ENCODE results near the gene SMIM20. TPM values are rescaled to one million over a fixed set of nuclear protein-coding genes. Genes with fewer than 3 reads are reported as not detected.

Gene SMIM20
- total and polyA plus RNA-seq, 9 donors: 25.4 to 46.9 (median 28.7) TPM

DNA sequence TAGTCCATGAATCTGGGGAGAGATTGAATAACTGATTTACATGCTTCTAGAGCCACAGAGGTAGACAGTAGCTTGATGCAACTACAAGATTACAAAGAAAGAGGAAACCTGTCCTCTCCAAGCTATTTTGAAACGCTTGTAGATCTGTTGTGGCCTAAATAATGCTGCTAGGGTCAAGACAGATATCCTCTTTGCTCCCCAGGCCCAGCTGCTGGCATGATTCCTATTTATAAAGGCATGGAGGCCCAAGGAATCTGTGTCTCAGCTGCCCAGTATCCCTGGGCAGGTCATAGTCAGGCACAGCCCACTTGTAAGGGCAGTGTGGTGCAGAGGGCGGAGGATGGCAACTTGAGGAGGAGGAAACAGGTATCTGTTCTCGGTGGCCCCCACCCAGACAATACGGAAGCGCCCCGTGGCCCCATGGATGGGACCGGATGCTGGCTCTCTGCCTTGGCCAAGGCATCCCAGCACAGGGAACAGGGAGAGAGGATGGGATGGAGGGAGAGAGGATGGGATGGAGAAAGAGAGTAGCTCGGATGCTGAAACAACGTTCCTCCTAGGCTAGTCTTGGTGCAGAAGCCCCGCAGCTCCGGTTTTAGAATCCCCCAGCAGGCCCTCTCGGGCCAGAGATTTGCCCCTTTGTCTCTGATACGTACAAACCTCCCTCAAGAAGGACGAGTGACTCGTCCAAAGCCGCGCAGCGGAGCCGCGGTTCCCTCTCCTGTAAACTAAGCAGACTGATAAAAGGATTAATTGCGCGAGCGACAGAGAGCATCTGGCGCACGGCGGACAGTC lies 767 bp upstream of the SMIM20 start:
- Histone ChIP-seq H3K36me3 (no peaks in the 10 kb centered on the region), H3K4me3 (peak overlapping the region; percentile 89), H3K4me1 (ENCODE audit: insufficient read depth) (peaks cover 2% of the 10 kb centered on the region), H3K27me3 (no peaks in the 10 kb centered on the region), H3K9me3 (no peaks in the 10 kb centered on the region), H3K27ac (peak overlapping the region; percentile 30 to 61)
- TF ChIP-seq POLR2A (IDR thresholded peaks at IDR 0.05): no peak
- no peak for TF ChIP-seq EP300 (IDR thresholded peaks at IDR 0.05)
- TF ChIP-seq, protein P1, sequence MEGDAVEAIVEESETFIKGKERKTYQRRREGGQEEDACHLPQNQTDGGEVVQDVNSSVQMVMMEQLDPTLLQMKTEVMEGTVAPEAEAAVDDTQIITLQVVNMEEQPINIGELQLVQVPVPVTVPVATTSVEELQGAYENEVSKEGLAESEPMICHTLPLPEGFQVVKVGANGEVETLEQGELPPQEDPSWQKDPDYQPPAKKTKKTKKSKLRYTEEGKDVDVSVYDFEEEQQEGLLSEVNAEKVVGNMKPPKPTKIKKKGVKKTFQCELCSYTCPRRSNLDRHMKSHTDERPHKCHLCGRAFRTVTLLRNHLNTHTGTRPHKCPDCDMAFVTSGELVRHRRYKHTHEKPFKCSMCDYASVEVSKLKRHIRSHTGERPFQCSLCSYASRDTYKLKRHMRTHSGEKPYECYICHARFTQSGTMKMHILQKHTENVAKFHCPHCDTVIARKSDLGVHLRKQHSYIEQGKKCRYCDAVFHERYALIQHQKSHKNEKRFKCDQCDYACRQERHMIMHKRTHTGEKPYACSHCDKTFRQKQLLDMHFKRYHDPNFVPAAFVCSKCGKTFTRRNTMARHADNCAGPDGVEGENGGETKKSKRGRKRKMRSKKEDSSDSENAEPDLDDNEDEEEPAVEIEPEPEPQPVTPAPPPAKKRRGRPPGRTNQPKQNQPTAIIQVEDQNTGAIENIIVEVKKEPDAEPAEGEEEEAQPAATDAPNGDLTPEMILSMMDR (IDR thresholded peaks at IDR 0.05): no peak
- peak; percentile 37 to 65 (median 56) for DNase-seq
- intact Hi-C loops (cut with DNase I): no loop called here
- whole genome bisulfite sequencing, 3 donors: 6 to 7% (median 7%) methylated on average over 26 of the region's 26 CpGs

DNA sequence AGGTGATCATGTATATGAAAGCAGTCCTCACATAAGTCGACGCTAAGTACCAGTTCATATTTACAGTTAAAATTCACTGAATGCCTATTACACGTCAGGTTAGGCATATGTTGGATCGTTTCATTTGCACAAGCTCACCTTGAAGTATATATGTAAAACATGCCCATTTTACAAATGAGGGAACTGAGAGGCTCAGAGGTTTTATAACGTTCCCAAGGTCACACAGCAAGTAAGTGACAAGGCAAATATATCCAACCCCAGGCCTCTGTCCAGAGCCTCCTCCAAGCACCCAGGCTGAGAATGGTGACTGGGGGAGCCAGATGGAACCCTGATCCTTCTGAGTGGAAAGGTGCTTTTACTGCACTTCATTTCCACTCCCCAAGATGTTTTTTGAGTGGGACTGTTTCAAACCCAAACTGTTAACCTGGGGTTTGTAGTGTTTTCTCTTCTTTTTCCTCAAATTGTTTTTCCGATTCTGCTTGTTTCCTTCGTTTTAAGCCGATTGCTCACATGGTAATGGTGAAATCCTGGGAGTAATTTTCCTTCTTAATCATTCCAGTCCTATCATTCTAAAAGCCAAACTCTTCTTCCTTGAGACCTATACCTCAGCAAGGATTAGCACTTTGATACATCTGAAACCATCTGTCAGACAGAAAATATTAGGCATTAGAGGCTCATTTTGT lies 791 bp downstream of the SMIM20 start:
- H3K4me3 ChIP-seq: peak overlapping the region; percentile 89
- no peaks in the 10 kb centered on the region for H3K9me3 ChIP-seq
- H3K27ac ChIP-seq: peak overlapping the region; percentile 57 to 82
- H3K36me3 ChIP-seq: no peaks in the 10 kb centered on the region
- 28 to 32% (median 31%) methylated on average over 8 of the region's 8 CpGs for WGBS, 3 donors
- peaks cover 2% of the 10 kb centered on the region for H3K4me1 ChIP-seq (ENCODE audit: insufficient read depth)
- TF ChIP-seq POLR2A (IDR thresholded peaks at IDR 0.05): no peak
- TF ChIP-seq, protein P1 (IDR thresholded peaks at IDR 0.05): no peak
- no peak for TF ChIP-seq EP300 (IDR thresholded peaks at IDR 0.05)
- H3K27me3 ChIP-seq: no peaks in the 10 kb centered on the region
- intact Hi-C loops (cut with DNase I): no loop called here
- no peak for DNase-seq

DNA sequence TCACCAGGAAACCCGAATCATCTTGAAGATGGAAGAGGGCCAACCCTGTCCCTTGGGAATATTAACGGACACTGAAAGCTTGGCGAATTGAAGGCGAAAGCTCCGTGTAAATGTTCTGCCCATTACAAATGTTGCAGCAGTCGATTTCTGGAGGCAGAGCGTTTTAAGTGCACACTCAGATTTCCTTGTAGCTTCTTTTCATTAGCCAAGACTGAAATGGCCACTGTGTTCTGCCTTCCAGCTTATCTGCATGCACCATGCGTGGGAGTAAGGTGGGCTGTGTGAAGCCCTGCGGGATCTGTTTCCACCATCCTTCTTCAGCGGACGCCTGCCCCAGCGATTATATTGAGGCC lies 1.3 kb downstream of the SMIM20 start:
- no peaks in the 10 kb centered on the region for H3K27me3 ChIP-seq
- peak overlapping the region in 1 of 2 donors; percentile 82 for H3K27ac ChIP-seq
- H3K36me3 ChIP-seq: no peaks in the 10 kb centered on the region
- no peak overlapping the region for H3K4me3 ChIP-seq
- peaks cover 2% of the 10 kb centered on the region for H3K4me1 ChIP-seq (ENCODE audit: insufficient read depth)
- TF ChIP-seq EP300 (IDR thresholded peaks at IDR 0.05) (no peak), POLR2A (IDR thresholded peaks at IDR 0.05) (no peak)
- TF ChIP-seq, protein P1 (IDR thresholded peaks at IDR 0.05): no peak
- no peaks in the 10 kb centered on the region for H3K9me3 ChIP-seq
- DNase-seq: peak; percentile 20 to 49 (median 40)
- intact Hi-C loops (cut with DNase I): no loop called here
- 15 to 33% (median 19%) methylated on average over 12 of the region's 12 CpGs for WGBS, 3 donors

DNA sequence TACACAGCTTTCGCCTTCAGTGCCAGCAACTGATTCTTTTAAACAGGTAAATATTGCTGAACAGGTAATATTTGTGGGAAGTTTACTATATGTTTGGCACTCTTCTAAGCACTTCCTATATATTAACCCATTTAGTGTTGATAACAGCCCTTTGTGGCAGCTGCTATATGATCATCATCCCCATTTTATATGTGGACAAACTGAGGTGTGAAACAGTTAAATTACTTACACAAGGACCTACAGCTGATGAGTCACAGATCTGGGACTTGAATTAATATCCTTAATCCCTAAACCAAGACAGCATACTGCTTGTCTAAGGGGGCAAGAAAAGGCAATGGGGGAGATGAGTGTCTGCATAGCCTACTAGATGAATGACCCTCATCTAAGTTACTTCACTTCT lies 2.9 kb downstream of the SMIM20 start:
- H3K9me3 ChIP-seq: no peaks in the 10 kb centered on the region
- DNase-seq: no peak
- H3K4me1 ChIP-seq (ENCODE audit: insufficient read depth): peaks cover 2% of the 10 kb centered on the region
- TF ChIP-seq EP300 (IDR thresholded peaks at IDR 0.05): no peak
- TF ChIP-seq POLR2A (IDR thresholded peaks at IDR 0.05): no peak
- TF ChIP-seq, protein P1 (IDR thresholded peaks at IDR 0.05): no peak
- no peak overlapping the region for H3K4me3 ChIP-seq
- 97 to 100% (median 100%) methylated on average over 1 of the region's 1 CpG for WGBS, 3 donors
- H3K27me3 ChIP-seq: no peaks in the 10 kb centered on the region
- intact Hi-C loops (cut with DNase I): no loop called here
- H3K27ac ChIP-seq: no peak overlapping the region
- no peaks in the 10 kb centered on the region for H3K36me3 ChIP-seq

Data from ovary (tissue), 9 donors.